ENCODE data around the gene WDR93.

DNA sequence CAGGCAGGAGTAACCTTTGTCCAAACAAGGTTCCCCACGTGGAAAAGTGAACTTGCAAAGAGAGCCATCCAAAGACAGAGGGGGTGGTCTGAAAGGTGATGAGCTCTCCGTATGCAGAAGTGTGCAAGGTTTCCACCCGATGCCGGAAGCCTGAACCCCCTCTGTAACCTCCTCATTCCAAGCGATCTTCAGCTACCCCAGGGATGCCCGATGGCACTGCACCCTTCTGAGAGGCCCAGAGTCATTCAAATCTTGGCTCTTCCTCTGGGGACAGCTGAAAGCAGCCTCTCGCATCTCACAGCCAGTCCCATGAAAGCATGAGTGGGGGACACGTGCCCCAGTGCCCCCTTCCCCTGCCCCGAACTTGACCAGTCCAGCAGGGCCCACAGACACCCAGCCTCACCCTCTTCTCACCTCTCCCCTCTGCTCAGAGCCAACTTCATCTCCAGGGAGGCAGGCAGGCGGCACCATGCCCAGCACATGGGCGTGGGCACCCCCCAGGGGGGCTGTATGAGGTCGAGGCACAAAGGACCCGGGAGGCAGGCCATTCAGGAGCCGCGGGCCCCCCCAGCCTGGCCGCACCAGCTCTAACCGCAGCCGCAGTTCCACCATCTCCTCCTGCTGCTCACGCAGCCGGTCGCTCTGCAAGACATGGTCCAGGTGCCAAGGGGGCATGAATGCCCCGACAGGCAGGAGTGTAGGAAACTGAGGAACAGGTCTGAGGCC lies 44.0 kb upstream of the WDR93 start:
- TF ChIP-seq, protein P1, sequence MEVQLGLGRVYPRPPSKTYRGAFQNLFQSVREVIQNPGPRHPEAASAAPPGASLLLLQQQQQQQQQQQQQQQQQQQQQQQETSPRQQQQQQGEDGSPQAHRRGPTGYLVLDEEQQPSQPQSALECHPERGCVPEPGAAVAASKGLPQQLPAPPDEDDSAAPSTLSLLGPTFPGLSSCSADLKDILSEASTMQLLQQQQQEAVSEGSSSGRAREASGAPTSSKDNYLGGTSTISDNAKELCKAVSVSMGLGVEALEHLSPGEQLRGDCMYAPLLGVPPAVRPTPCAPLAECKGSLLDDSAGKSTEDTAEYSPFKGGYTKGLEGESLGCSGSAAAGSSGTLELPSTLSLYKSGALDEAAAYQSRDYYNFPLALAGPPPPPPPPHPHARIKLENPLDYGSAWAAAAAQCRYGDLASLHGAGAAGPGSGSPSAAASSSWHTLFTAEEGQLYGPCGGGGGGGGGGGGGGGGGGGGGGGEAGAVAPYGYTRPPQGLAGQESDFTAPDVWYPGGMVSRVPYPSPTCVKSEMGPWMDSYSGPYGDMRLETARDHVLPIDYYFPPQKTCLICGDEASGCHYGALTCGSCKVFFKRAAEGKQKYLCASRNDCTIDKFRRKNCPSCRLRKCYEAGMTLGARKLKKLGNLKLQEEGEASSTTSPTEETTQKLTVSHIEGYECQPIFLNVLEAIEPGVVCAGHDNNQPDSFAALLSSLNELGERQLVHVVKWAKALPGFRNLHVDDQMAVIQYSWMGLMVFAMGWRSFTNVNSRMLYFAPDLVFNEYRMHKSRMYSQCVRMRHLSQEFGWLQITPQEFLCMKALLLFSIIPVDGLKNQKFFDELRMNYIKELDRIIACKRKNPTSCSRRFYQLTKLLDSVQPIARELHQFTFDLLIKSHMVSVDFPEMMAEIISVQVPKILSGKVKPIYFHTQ (CRISPR knock-in tag; IDR thresholded peaks at IDR 0.05) = no peak
- TF ChIP-seq CREB1 (CRISPR knock-in tag; IDR thresholded peaks at IDR 0.05) (no peak), NR2C2 (CRISPR knock-in tag; IDR thresholded peaks at IDR 0.05) (no peak), NR3C1 (CRISPR knock-in tag; conservative IDR thresholded peaks at IDR 0.05; ENCODE audit: low read depth) (no peak), NFYB (CRISPR knock-in tag; conservative IDR thresholded peaks at IDR 0.05; ENCODE audit: low read depth) (no peak), SP1 (CRISPR knock-in tag; conservative IDR thresholded peaks at IDR 0.05) (no peak)
- TF ChIP-seq, protein P2, sequence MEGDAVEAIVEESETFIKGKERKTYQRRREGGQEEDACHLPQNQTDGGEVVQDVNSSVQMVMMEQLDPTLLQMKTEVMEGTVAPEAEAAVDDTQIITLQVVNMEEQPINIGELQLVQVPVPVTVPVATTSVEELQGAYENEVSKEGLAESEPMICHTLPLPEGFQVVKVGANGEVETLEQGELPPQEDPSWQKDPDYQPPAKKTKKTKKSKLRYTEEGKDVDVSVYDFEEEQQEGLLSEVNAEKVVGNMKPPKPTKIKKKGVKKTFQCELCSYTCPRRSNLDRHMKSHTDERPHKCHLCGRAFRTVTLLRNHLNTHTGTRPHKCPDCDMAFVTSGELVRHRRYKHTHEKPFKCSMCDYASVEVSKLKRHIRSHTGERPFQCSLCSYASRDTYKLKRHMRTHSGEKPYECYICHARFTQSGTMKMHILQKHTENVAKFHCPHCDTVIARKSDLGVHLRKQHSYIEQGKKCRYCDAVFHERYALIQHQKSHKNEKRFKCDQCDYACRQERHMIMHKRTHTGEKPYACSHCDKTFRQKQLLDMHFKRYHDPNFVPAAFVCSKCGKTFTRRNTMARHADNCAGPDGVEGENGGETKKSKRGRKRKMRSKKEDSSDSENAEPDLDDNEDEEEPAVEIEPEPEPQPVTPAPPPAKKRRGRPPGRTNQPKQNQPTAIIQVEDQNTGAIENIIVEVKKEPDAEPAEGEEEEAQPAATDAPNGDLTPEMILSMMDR (IDR thresholded peaks at IDR 0.05) = no peak
- TF ChIP-seq, protein P3, sequence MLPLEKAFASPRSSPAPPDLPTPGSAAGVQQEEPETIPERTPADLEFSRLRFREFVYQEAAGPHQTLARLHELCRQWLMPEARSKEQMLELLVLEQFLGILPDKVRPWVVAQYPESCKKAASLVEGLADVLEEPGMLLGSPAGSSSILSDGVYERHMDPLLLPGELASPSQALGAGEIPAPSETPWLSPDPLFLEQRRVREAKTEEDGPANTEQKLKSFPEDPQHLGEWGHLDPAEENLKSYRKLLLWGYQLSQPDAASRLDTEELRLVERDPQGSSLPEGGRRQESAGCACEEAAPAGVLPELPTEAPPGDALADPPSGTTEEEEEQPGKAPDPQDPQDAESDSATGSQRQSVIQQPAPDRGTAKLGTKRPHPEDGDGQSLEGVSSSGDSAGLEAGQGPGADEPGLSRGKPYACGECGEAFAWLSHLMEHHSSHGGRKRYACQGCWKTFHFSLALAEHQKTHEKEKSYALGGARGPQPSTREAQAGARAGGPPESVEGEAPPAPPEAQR (CRISPR knock-in tag; IDR thresholded peaks at IDR 0.05) = no peak
- TF ChIP-seq, protein P4, sequence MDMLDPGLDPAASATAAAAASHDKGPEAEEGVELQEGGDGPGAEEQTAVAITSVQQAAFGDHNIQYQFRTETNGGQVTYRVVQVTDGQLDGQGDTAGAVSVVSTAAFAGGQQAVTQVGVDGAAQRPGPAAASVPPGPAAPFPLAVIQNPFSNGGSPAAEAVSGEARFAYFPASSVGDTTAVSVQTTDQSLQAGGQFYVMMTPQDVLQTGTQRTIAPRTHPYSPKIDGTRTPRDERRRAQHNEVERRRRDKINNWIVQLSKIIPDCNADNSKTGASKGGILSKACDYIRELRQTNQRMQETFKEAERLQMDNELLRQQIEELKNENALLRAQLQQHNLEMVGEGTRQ (CRISPR knock-in tag; IDR thresholded peaks at IDR 0.05) = no peak
- TF ChIP-seq, protein P5, sequence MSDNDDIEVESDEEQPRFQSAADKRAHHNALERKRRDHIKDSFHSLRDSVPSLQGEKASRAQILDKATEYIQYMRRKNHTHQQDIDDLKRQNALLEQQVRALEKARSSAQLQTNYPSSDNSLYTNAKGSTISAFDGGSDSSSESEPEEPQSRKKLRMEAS (CRISPR knock-in tag; IDR thresholded peaks at IDR 0.05) = no peak
- TF ChIP-seq, protein P6, sequence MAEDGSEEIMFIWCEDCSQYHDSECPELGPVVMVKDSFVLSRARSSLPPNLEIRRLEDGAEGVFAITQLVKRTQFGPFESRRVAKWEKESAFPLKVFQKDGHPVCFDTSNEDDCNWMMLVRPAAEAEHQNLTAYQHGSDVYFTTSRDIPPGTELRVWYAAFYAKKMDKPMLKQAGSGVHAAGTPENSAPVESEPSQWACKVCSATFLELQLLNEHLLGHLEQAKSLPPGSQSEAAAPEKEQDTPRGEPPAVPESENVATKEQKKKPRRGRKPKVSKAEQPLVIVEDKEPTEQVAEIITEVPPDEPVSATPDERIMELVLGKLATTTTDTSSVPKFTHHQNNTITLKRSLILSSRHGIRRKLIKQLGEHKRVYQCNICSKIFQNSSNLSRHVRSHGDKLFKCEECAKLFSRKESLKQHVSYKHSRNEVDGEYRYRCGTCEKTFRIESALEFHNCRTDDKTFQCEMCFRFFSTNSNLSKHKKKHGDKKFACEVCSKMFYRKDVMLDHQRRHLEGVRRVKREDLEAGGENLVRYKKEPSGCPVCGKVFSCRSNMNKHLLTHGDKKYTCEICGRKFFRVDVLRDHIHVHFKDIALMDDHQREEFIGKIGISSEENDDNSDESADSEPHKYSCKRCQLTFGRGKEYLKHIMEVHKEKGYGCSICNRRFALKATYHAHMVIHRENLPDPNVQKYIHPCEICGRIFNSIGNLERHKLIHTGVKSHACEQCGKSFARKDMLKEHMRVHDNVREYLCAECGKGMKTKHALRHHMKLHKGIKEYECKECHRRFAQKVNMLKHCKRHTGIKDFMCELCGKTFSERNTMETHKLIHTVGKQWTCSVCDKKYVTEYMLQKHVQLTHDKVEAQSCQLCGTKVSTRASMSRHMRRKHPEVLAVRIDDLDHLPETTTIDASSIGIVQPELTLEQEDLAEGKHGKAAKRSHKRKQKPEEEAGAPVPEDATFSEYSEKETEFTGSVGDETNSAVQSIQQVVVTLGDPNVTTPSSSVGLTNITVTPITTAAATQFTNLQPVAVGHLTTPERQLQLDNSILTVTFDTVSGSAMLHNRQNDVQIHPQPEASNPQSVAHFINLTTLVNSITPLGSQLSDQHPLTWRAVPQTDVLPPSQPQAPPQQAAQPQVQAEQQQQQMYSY (CRISPR knock-in tag; IDR thresholded peaks at IDR 0.05) = no peak
- TF ChIP-seq, protein P7, sequence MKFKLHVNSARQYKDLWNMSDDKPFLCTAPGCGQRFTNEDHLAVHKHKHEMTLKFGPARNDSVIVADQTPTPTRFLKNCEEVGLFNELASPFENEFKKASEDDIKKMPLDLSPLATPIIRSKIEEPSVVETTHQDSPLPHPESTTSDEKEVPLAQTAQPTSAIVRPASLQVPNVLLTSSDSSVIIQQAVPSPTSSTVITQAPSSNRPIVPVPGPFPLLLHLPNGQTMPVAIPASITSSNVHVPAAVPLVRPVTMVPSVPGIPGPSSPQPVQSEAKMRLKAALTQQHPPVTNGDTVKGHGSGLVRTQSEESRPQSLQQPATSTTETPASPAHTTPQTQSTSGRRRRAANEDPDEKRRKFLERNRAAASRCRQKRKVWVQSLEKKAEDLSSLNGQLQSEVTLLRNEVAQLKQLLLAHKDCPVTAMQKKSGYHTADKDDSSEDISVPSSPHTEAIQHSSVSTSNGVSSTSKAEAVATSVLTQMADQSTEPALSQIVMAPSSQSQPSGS (CRISPR knock-in tag; IDR thresholded peaks at IDR 0.05; ENCODE audit: borderline replicate concordance, low read depth) = no peak

Measured in WTC11 (cell line).